Mesothelial cell of epicardium (in vitro differentiated cells): Measurements from ENCODE around the gene APBA1. TPM values are rescaled to one million over a fixed set of nuclear protein-coding genes. Genes with fewer than 3 reads are reported as not detected.

Experiments
- DNase-seq, 2 experiments: peaks; one replicate each; pipeline ENCODE4 v3.0.0; 2021; ENCODE audit warnings: low spot score in 2 of 2; ENCODE audit not compliant: unreplicated experiment in 2 of 2
- H3K27ac Mint-ChIP-seq: 2 replicates; pipeline ENCODE4 v1.8.0; 2021; ENCODE audit warnings: mixed read lengths
- H3K27me3 Mint-ChIP-seq: 2 replicates; pipeline ENCODE4 v1.8.0; 2021; ENCODE audit warnings: low read depth, mixed read lengths
- H3K36me3 Mint-ChIP-seq: 2 replicates; pipeline ENCODE4 v1.8.0; 2021; ENCODE audit warnings: mixed read lengths
- H3K4me1 Mint-ChIP-seq: 2 replicates; pipeline ENCODE4 v1.8.0; 2021; ENCODE audit warnings: mixed read lengths
- H3K4me3 Mint-ChIP-seq: 2 replicates; pipeline ENCODE4 v1.8.0; 2021; ENCODE audit warnings: mild to moderate bottlenecking, moderate library complexity, mixed read lengths
- H3K9me3 Mint-ChIP-seq: 2 replicates; pipeline ENCODE4 v1.8.0; 2021; ENCODE audit warnings: mixed read lengths
- total RNA-seq: library from RNA; stranded (reverse); gene quantifications from 3 replicates; pipeline ENCODE4 v1.2.1, GENCODE V29; 2021
- TF ChIP-seq, protein P1 (sequence below): fragments of 200-600 bp; sonication (generic); IDR thresholded peaks from one replicate; pipeline ENCODE4 v1.5.0; 2021; ENCODE audit warnings: antibody characterized with exemption; ENCODE audit not compliant: unreplicated experiment

The APBA1 gene
- total RNA-seq, 1 donor from 2014 or later, result 18.4 TPM

DNA sequence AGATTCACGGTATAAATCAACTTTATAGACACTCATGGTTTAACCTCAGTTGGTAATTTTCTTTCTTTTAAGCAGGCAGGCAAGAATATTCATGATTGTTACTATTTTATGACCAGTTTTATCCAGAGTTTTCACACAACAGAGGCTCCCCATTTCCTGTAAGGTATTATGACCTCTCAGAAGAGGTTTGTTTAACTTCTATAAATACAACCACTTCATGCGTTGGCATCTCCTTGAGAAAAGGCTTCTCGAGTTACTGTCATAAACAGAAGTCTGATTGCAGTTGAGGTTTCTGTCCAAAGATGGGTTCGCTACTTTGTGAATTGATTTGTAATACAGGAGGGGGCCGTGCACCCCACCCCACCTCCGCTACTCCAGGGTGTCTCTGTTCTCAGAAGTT is 291.9 kb downstream of the APBA1 start:
- Mint-ChIP-seq H3K36me3 (no peaks in the 10 kb centered on the region), H3K4me1 (peaks cover 44% of the 10 kb centered on the region), H3K27ac (no peak overlapping the region), H3K4me3 (no peak overlapping the region), H3K27me3 (no peaks in the 10 kb centered on the region), H3K9me3 (no peaks in the 10 kb centered on the region)
- TF ChIP-seq, protein P1, sequence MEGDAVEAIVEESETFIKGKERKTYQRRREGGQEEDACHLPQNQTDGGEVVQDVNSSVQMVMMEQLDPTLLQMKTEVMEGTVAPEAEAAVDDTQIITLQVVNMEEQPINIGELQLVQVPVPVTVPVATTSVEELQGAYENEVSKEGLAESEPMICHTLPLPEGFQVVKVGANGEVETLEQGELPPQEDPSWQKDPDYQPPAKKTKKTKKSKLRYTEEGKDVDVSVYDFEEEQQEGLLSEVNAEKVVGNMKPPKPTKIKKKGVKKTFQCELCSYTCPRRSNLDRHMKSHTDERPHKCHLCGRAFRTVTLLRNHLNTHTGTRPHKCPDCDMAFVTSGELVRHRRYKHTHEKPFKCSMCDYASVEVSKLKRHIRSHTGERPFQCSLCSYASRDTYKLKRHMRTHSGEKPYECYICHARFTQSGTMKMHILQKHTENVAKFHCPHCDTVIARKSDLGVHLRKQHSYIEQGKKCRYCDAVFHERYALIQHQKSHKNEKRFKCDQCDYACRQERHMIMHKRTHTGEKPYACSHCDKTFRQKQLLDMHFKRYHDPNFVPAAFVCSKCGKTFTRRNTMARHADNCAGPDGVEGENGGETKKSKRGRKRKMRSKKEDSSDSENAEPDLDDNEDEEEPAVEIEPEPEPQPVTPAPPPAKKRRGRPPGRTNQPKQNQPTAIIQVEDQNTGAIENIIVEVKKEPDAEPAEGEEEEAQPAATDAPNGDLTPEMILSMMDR, result no peak
- DNase-seq, result no peak

DNA sequence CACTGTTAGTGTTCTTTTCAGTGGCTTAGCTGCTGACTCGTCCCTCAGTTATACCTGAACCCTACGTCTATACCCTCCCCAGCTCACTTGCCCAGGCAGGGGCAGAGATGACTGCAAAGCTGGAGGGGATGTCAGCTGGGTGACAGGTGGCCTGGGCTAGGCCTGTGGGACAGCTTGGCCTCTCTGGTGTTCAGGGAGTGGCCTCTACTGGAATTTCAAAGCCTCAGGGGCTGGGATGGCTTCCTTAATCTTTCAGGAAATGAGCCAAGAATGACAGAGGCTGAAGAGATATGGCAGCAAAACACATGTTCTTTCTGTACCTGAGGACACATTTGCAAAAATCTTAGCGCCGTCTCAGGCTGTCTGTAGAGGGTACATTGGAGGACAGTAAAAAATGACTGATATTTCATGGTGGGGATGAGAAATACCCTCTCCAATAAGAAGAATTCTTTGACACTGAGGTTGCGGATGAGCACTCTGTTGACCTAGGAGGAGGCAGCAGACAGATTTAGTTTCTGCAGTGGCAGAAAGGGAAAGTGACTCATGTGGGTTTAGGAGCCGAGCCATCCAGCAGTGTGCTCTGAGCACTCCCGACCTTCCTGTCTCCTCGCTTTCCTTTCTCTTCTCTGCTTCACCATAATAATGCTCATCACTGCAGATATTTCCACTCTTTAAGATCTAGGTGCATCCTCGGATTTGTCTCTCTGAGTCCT is 292.7 kb downstream of the APBA1 start:
- H3K9me3 Mint-ChIP-seq, result no peaks in the 10 kb centered on the region

DNA sequence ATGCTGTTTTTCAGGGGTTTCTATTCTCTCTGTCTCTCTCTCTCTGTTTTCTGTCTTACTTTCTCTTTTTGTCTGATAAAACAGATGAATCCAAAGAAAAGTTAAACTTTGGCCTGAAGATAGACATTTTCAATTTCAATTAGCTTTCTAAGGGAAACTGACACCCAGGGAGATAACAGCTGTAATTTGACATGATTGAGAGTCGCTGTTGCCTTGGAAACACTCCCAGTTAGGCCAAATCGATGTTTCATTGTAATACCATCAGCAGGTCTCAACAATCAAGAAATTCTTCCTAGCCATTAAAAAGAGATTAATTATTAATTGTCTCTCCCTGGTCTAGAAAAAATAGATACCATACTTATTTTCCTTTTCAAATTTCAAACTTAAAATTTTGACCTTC is 294.2 kb downstream of the APBA1 start:
- H3K4me1 Mint-ChIP-seq, result peaks cover 39% of the 10 kb centered on the region
- TF ChIP-seq, protein P1, result no peak
- H3K36me3 Mint-ChIP-seq, result no peaks in the 10 kb centered on the region
- H3K9me3 Mint-ChIP-seq, result no peaks in the 10 kb centered on the region
- no peaks in the 10 kb centered on the region for H3K27me3 Mint-ChIP-seq
- no peak for DNase-seq
- no peak overlapping the region for H3K27ac Mint-ChIP-seq
- no peak overlapping the region for H3K4me3 Mint-ChIP-seq

More for the DNA sequence above, 292.7 kb downstream of the APBA1 start:
- H3K36me3 Mint-ChIP-seq, result no peaks in the 10 kb centered on the region
- no peaks in the 10 kb centered on the region for H3K27me3 Mint-ChIP-seq
- peak overlapping the region; percentile 24 for H3K27ac Mint-ChIP-seq
- peaks cover 42% of the 10 kb centered on the region for H3K4me1 Mint-ChIP-seq
- DNase-seq, result no peak
- H3K4me3 Mint-ChIP-seq, result no peak overlapping the region
- TF ChIP-seq, protein P1, result no peak

Other genes starting within 250 kb of the APBA1 start
- gene PTAR1, start 87.6 kb upstream of the APBA1 start, total RNA-seq, result 59.6 to 60.5 TPM (median 59.7 TPM) in 3 replicates
- gene CFAP95, start 148.4 kb upstream of the APBA1 start, total RNA-seq, result not detected in 3 replicates